Epithelial cell of proximal tubule (primary cell): Measurements from ENCODE around the gene ZBTB34. TPM values are rescaled to one million over a fixed set of nuclear protein-coding genes. Genes with fewer than 3 reads are reported as not detected.

Experiments
- DNase-seq: peaks from one replicate; pipeline ENCODE4 v3.0.0-alpha.2; 2011; ENCODE audit warnings: low read depth
- H3K4me3 ChIP-seq: 2 replicates; pipeline ENCODE4 v1.5.1; 2011; ENCODE audit warnings: low read depth, mild to moderate bottlenecking, low read length
- CTCF ChIP-seq: conservative IDR thresholded peaks from 2 replicates; pipeline ENCODE4 v1.5.1; 2012; ENCODE audit warnings: low read depth, mild to moderate bottlenecking, low read length
- total RNA-seq: library from RNA; depleted of rRNA; stranded (reverse); fragments of >200 nt; gene quantifications from 2 replicates; pipeline ENCODE4 v1.2.3, GENCODE V29; 2015

The ZBTB34 gene
- total RNA-seq, 1 donor from 2014 or later: 6.5 TPM

- TF ChIP-seq CTCF: no peak
- no peak for DNase-seq
- peak overlapping the region; percentile 84 for H3K4me3 ChIP-seq
Measured at GRCh38 chr9:126860757-126861466, 473 bp downstream of the ZBTB34 start.

- peak overlapping the region; percentile 84 for H3K4me3 ChIP-seq
- no peak for DNase-seq
- TF ChIP-seq CTCF: no peak
Measured at GRCh38 chr9:126861707-126862103, 1.3 kb downstream of the ZBTB34 start.

- peak overlapping the region; percentile 84 for H3K4me3 ChIP-seq
- DNase-seq: no peak
- no peak for TF ChIP-seq CTCF
Measured at GRCh38 chr9:126862104-126862761, 1.8 kb downstream of the ZBTB34 start.

- TF ChIP-seq CTCF: no peak
- H3K4me3 ChIP-seq: no peak overlapping the region
- DNase-seq: no peak
Measured at GRCh38 chr9:126864771-126865170, 4.3 kb downstream of the ZBTB34 start.

- no peak for TF ChIP-seq CTCF
- H3K4me3 ChIP-seq: no peak overlapping the region
- no peak for DNase-seq
Measured at GRCh38 chr9:126869368-126869767, 8.9 kb downstream of the ZBTB34 start.

- no peak for DNase-seq
- TF ChIP-seq CTCF: no peak
Measured at GRCh38 chr9:126872516-126872915, 12.1 kb downstream of the ZBTB34 start.

More at GRCh38 chr9:126872516-126872915, 12.1 kb downstream of the ZBTB34 start:
- no peak overlapping the region for H3K4me3 ChIP-seq
